ENCODE data around the gene TMEM62. TPM values are rescaled to one million over a fixed set of nuclear protein-coding genes. Genes with fewer than 3 reads are reported as not detected.

The TMEM62 gene
- total RNA-seq, 1 donor from 2014 or later = 9.0 TPM

DNA sequence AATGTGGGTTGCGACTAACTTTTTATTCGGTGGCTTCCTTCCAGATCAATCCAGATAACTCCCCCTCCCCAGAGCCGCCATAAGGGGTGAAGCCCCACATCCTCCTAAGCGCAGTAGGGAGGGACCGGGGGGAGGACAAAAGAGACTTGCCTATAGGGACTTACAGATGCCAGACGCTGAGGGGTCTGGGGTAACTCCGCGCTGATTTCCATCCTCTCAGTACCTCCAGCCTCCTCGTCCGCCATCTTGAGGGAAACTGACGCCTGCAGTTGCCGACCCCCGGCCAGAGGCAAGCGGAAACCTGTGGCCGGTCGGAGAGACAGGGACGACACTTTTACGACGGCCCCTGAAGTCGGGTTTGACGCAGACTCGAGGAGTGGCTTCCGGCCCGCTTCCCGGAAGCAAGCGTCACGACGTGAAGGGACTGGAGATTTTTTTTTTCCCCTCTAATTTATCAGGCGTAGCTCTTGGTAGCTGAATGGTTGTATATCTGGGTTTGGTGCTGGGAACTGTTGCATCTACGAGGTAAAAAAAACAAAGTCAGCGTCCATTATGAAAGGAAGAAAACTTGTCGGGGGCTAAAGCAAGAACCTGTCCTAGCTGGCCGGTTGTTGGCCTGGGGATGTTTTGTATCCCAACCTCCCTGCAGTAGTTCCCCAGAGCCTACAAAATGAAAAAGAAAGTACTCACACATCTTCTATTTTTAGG lies 27.5 kb upstream of the TMEM62 start, which contains the start of gene UBR1:
Gene UBR1 (minus strand): TSS at position 261 of the 708 bp plus-strand sequence. CDS start 16 bp downstream, at position 245.
- H3K27me3 ChIP-seq = no peaks in the 10 kb centered on the region
- no peaks in the 10 kb centered on the region for H3K36me3 ChIP-seq
- TF ChIP-seq, protein P1, sequence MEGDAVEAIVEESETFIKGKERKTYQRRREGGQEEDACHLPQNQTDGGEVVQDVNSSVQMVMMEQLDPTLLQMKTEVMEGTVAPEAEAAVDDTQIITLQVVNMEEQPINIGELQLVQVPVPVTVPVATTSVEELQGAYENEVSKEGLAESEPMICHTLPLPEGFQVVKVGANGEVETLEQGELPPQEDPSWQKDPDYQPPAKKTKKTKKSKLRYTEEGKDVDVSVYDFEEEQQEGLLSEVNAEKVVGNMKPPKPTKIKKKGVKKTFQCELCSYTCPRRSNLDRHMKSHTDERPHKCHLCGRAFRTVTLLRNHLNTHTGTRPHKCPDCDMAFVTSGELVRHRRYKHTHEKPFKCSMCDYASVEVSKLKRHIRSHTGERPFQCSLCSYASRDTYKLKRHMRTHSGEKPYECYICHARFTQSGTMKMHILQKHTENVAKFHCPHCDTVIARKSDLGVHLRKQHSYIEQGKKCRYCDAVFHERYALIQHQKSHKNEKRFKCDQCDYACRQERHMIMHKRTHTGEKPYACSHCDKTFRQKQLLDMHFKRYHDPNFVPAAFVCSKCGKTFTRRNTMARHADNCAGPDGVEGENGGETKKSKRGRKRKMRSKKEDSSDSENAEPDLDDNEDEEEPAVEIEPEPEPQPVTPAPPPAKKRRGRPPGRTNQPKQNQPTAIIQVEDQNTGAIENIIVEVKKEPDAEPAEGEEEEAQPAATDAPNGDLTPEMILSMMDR (IDR thresholded peaks at IDR 0.05) = no peak
- peak within 1 kb of the TSS; percentile 68 to 76 for H3K4me3 ChIP-seq
- peak; percentile 75 to 94 for DNase-seq (ENCODE audit: low spot score in 2 of 2)
- intact Hi-C loops (cut with DNase I) = loop anchor here (1.0 to 5.0 kb wide), 4 partner anchors 16 to 185 kb away; partner anchors contain the start of gene TMEM62
- H3K9me3 ChIP-seq = no peaks in the 10 kb centered on the region
- H3K27ac ChIP-seq = peak within 1 kb of the TSS; percentile 82 to 95
- peaks cover 0 to 14% of the 10 kb centered on the region in 2 donors for H3K4me1 ChIP-seq

DNA sequence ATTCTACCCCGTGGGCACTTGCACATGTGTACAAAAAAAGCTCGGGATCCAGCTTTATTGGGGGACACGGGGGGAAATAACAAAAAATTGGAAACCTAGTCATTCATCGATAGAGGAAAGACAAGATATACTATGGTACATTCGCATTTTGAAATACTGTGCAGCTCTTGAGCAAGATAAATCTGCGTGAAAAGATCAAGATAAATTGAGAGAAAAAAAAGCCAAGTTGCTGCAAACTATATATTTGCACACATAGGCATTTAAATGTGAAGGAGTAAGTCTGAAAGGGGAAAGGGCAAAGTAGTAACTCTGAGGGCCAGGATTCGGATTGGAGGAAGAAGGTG lies 26.9 kb upstream of the TMEM62 start:
- peaks cover 0 to 14% of the 10 kb centered on the region in 2 donors for H3K4me1 ChIP-seq
- H3K4me3 ChIP-seq = peak overlapping the region; percentile 68 to 76
- H3K27ac ChIP-seq = peak overlapping the region; percentile 82 to 95
- TF ChIP-seq, protein P1 (IDR thresholded peaks at IDR 0.05) = no peak
- H3K9me3 ChIP-seq = no peaks in the 10 kb centered on the region
- H3K27me3 ChIP-seq = no peaks in the 10 kb centered on the region
- H3K36me3 ChIP-seq = no peaks in the 10 kb centered on the region
- intact Hi-C loops (cut with DNase I) = loop anchor here (1.0 to 5.0 kb wide), 4 partner anchors 16 to 185 kb away; partner anchors contain the start of gene TMEM62
- DNase-seq (ENCODE audit: low spot score in 2 of 2) = no peak

DNA sequence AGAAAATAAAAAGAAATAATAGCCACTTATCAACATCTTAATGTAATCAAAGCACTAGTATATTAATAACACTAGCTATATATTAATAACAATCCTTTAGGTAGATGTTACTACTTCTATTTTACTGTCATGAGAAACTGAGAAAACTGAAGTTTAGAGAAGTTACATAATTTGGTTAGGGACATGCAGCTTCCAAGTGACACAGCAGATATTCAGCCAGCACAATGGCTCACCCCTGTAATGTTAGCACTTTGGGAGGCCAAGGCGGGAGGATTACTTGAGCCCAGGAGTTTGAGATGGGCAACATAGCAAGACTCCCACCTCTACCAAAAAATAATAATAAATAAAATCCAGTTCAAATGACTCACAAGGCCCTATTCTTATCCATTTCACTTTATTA lies 25.6 kb upstream of the TMEM62 start:
- Histone ChIP-seq H3K27ac (no peak overlapping the region), H3K27me3 (no peaks in the 10 kb centered on the region), H3K4me1 (peaks cover 0 to 14% of the 10 kb centered on the region in 2 donors), H3K36me3 (no peaks in the 10 kb centered on the region), H3K4me3 (no peak overlapping the region), H3K9me3 (no peaks in the 10 kb centered on the region)
- TF ChIP-seq, protein P1 (IDR thresholded peaks at IDR 0.05) = no peak
- DNase-seq (ENCODE audit: low spot score in 2 of 2) = no peak
- intact Hi-C loops (cut with DNase I) = loop anchor here (5.0 kb wide), 1 partner anchor 75 kb away; no protein-coding TSS in a partner anchor

DNA sequence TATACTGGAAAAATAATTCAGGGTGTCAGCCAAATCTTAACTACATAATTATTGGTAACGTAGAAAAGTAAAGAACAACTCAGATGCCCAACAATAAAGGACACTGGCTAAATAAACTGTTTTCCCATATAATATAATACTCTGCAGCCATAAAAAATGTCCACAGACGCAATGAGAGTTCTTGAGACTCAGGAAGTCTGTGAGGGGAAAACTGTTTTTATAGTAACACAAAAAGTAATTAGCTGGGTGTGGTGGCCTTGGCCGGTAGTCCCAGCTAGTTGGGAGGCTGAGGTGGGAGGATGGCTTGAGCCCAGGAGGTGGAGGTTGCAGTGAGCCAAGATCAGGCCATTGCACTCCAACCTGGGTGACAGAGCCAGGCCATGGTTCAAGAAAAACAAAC lies 22.0 kb upstream of the TMEM62 start:
- TF ChIP-seq, protein P1 (IDR thresholded peaks at IDR 0.05) = no peak
- Histone ChIP-seq H3K36me3 (no peaks in the 10 kb centered on the region), H3K4me1 (peaks cover 0 to 5% of the 10 kb centered on the region in 2 donors), H3K9me3 (no peaks in the 10 kb centered on the region), H3K4me3 (no peak overlapping the region), H3K27ac (no peak overlapping the region), H3K27me3 (no peaks in the 10 kb centered on the region)
- no peak for DNase-seq (ENCODE audit: low spot score in 2 of 2)
- intact Hi-C loops (cut with DNase I) = no loop called here

DNA sequence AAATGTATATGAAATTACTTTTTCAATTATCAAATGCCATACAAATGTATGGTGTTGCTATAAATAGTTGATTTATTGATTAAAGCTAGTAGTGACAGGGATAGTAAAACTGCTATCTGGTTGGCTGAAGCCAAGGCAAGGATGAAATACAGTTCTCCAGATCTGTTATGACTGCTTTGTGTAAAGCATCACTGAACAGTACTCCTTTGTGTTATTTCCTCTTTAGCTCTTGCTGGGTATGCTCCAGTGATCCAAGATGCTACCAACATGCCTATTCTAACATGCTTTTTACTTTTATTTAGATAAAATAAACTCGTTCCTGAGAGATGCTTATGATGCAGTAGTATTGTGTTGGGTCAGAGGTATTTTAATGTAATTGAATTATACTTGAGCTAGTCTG lies 15.1 kb upstream of the TMEM62 start:
- intact Hi-C loops (cut with DNase I) = no loop called here
- Histone ChIP-seq H3K27ac (no peak overlapping the region), H3K27me3 (no peaks in the 10 kb centered on the region), H3K36me3 (no peaks in the 10 kb centered on the region), H3K4me1 (peaks cover 0 to 5% of the 10 kb centered on the region in 2 donors), H3K9me3 (no peaks in the 10 kb centered on the region), H3K4me3 (no peak overlapping the region)
- TF ChIP-seq, protein P1 (IDR thresholded peaks at IDR 0.05) = no peak
- no peak for DNase-seq (ENCODE audit: low spot score in 2 of 2)
